HG03159 (cell line): ENCODE measurements around the gene SLC38A4.
"Not testable (repeated sequence)": the region's sequence is repeated elsewhere in the genome, so short reads cannot be mapped to it uniquely, and the experiment has no call there.

Source experiments
- ATAC-seq: cut with Tn5 transposase; IDR thresholded peaks from one replicate; pipeline ENCODE4 v1.9.1; 2021; ENCODE audit warnings: mild to moderate bottlenecking, moderate library complexity; ENCODE audit not compliant: unreplicated experiment

Gene SLC38A4

GRCh38 chr12:46779063-46779462 lies 46.7 kb downstream of the SLC38A4 start:
- ATAC-seq, result no peak

GRCh38 chr12:46778415-46778814 lies 47.4 kb downstream of the SLC38A4 start:
- no peak for ATAC-seq

- ATAC-seq, result no peak
These were observed 48.2 kb downstream of the SLC38A4 start for GRCh38 chr12:46777587-46777986.

GRCh38 chr12:46775796-46776195 lies 50.0 kb downstream of the SLC38A4 start:
- ATAC-seq, result no peak

GRCh38 chr12:46774322-46774633 lies 51.5 kb downstream of the SLC38A4 start:
- ATAC-seq, result no peak

GRCh38 chr12:46773586-46774321 lies 52.0 kb downstream of the SLC38A4 start:
- ATAC-seq, result no peak

- ATAC-seq, result no peak
These were observed 54.4 kb downstream of the SLC38A4 start for GRCh38 chr12:46771268-46771827.

- ATAC-seq, result no peak
These were observed 55.2 kb downstream of the SLC38A4 start for GRCh38 chr12:46770501-46771183.

- ATAC-seq, result no peak
These were observed 61.8 kb downstream of the SLC38A4 start for GRCh38 chr12:46764005-46764404.

- no peak for ATAC-seq
These were observed 62.6 kb downstream of the SLC38A4 start for GRCh38 chr12:46763230-46763629.

GRCh38 chr12:46754550-46754949 lies 71.2 kb downstream of the SLC38A4 start:
- ATAC-seq, result no peak

- ATAC-seq, result no peak
These were observed 73.4 kb downstream of the SLC38A4 start for GRCh38 chr12:46752396-46752795.

- no peak for ATAC-seq
These were observed 74.6 kb downstream of the SLC38A4 start for GRCh38 chr12:46751173-46751572.

- ATAC-seq, result no peak
These were observed 76.5 kb downstream of the SLC38A4 start for GRCh38 chr12:46749322-46749721.

GRCh38 chr12:46744283-46744682 lies 81.5 kb downstream of the SLC38A4 start:
- no peak for ATAC-seq

GRCh38 chr12:46743456-46743855 lies 82.3 kb downstream of the SLC38A4 start:
- ATAC-seq, result no peak

- ATAC-seq, result not testable (repeated sequence)
These were observed 83.5 kb downstream of the SLC38A4 start for GRCh38 chr12:46742271-46742670.

GRCh38 chr12:46725332-46725731 lies 100.5 kb downstream of the SLC38A4 start:
- no peak for ATAC-seq

- ATAC-seq, result no peak
These were observed 102.0 kb downstream of the SLC38A4 start for GRCh38 chr12:46723629-46724419.

GRCh38 chr12:46722394-46723185 lies 103.2 kb downstream of the SLC38A4 start:
- ATAC-seq, result no peak

GRCh38 chr12:46718495-46718894 lies 107.3 kb downstream of the SLC38A4 start:
- ATAC-seq, result no peak
